Liver (tissue), 9 donors: ENCODE results near the gene SNTN. TPM values are rescaled to one million over a fixed set of nuclear protein-coding genes. Genes with fewer than 3 reads are reported as not detected.

Experiments used
- DNase-seq: peaks from one replicate; pipeline ENCODE4 v3.0.0-alpha.2; 2017; ENCODE audit warnings: low spot score
- H3K27ac ChIP-seq, 2 donors: one replicate each; pipeline ENCODE4 v1.7.0; 2013; ENCODE audit warnings: inconsistent platforms in 2 of 2, low read length in 2 of 2, control low read depth in 1 of 2, low read depth in 1 of 2, mild to moderate bottlenecking in 1 of 2
- H3K27me3 ChIP-seq, 4 donors: one replicate each; pipeline versions ENCODE4 v1.6.1 to v1.7.0; 2013; ENCODE audit warnings: low read length in 3 of 4, inconsistent platforms in 1 of 4, mild to moderate bottlenecking in 1 of 4, moderate library complexity in 1 of 4; ENCODE audit not compliant: control insufficient read depth in 4 of 4, insufficient read depth in 4 of 4
- H3K36me3 ChIP-seq, 4 donors: one replicate each; pipeline versions ENCODE4 v1.6.1 to v1.7.0; 2013; ENCODE audit warnings: low read length in 3 of 4, mild to moderate bottlenecking in 3 of 4, low read depth in 1 of 4, moderate library complexity in 1 of 4; ENCODE audit not compliant: control insufficient read depth in 4 of 4, insufficient read depth in 3 of 4
- H3K4me1 ChIP-seq, 4 donors: one replicate each; pipeline versions ENCODE4 v1.6.1 to v1.7.0; 2013; ENCODE audit warnings: low read length in 3 of 4, mild to moderate bottlenecking in 3 of 4, moderate library complexity in 1 of 4; ENCODE audit not compliant: control insufficient read depth in 4 of 4, insufficient read depth in 4 of 4
- H3K4me3 ChIP-seq, 3 donors: one replicate each; pipeline versions ENCODE4 v1.6.1 to v1.7.0; 2013; ENCODE audit warnings: low read length in 3 of 3, control low read depth in 1 of 3, low read depth in 1 of 3, mild to moderate bottlenecking in 1 of 3
- H3K9ac ChIP-seq, 2 donors: one replicate each; pipeline ENCODE4 v1.7.0; 2013; ENCODE audit warnings: low read length in 2 of 2, mild to moderate bottlenecking in 2 of 2, moderate library complexity in 2 of 2, control low read depth in 1 of 2, low read depth in 1 of 2
- H3K9me3 ChIP-seq, 4 donors: one replicate each; pipeline versions ENCODE4 v1.6.1 to v1.7.0; 2013; ENCODE audit warnings: low read length in 3 of 4; ENCODE audit not compliant: control insufficient read depth in 4 of 4
- FOXA1 ChIP-seq: IDR thresholded peaks from 2 replicates; pipeline ENCODE4 v1.6.1; 2016; ENCODE audit warnings: antibody characterized with exemption
- GABPA ChIP-seq, 2 donors: IDR thresholded peaks in 1 of 2; conservative IDR thresholded peaks in 1 of 2; 2 replicates each; pipeline ENCODE4 v1.6.1; 2016; ENCODE audit warnings: antibody characterized with exemption in 2 of 2, mild to moderate bottlenecking in 1 of 2, moderate library complexity in 1 of 2
- HNF4A ChIP-seq, 2 donors: conservative IDR thresholded peaks; 2 replicates each; pipeline ENCODE4 v1.6.1; 2016; ENCODE audit warnings: antibody characterized with exemption in 2 of 2, mild to moderate bottlenecking in 2 of 2
- HNF4G ChIP-seq: IDR thresholded peaks from 2 replicates; pipeline ENCODE4 v1.6.1; 2016; ENCODE audit warnings: antibody characterized with exemption
- JUND ChIP-seq, 2 donors: IDR thresholded peaks; 2 replicates each; pipeline ENCODE4 v1.6.1; 2016; ENCODE audit warnings: antibody characterized with exemption in 2 of 2
- NR2F2 ChIP-seq: IDR thresholded peaks from 2 replicates; pipeline ENCODE4 v1.6.1; 2016; ENCODE audit warnings: antibody characterized with exemption
- RAD21 ChIP-seq, 2 donors: IDR thresholded peaks; 2 replicates each; pipeline ENCODE4 v1.6.1; 2016; ENCODE audit warnings: antibody characterized with exemption in 2 of 2, mild to moderate bottlenecking in 2 of 2
- REST ChIP-seq: IDR thresholded peaks from 2 replicates; pipeline ENCODE4 v1.6.1; 2016; ENCODE audit warnings: antibody characterized with exemption, mild to moderate bottlenecking
- RXRA ChIP-seq, 2 donors: IDR thresholded peaks; 2 replicates each; pipeline ENCODE4 v1.6.1; 2017 to 2018; ENCODE audit warnings: antibody characterized with exemption in 2 of 2, mild to moderate bottlenecking in 1 of 2
- SP1 ChIP-seq: IDR thresholded peaks from 2 replicates; pipeline ENCODE4 v1.6.1; 2018; ENCODE audit warnings: antibody characterized with exemption, mild to moderate bottlenecking
- TAF1 ChIP-seq: conservative IDR thresholded peaks from 2 replicates; pipeline ENCODE4 v1.6.1; 2016; ENCODE audit warnings: antibody characterized with exemption, mild to moderate bottlenecking
- YY1 ChIP-seq: IDR thresholded peaks from 2 replicates; pipeline ENCODE4 v1.6.1; 2016; ENCODE audit warnings: antibody characterized with exemption, mild to moderate bottlenecking
- ZBTB33 ChIP-seq: IDR thresholded peaks from 2 replicates; pipeline ENCODE4 v1.6.1; 2016; ENCODE audit warnings: antibody characterized with exemption
- WGBS: extraction: QIAGEN DNeasy Blood & Tissue Kit; methylation state at CpG from one replicate; pipeline ENCODE4 v1.1.7; 2013; 5-methylcytosine and 5-hydroxymethylcytosine counted together
- polyA plus RNA-seq, 2 donors: library from polyadenylated mRNA; stranded (reverse) in 1 of 2; unstranded in 1 of 2; fragments of 200-250 nt in 1 of 2; fragments of >200 nt in 1 of 2; fragmentation: Nextera tagmentation in 1 of 2; extraction: Ambion mirVana in 1 of 2; gene quantifications; one replicate each; pipeline versions ENCODE4 v1.2.1 to v1.2.3, GENCODE V29; 2013 to 2015
- total RNA-seq, 2 donors: library from RNA; depleted of rRNA; stranded (reverse); fragments of >200 nt; gene quantifications; one replicate each; pipeline ENCODE4 v1.2.3, GENCODE V29; 2014
- TF ChIP-seq, protein P1 (sequence below): fragments of 150-350 bp; IDR thresholded peaks from 2 replicates; pipeline ENCODE4 v1.5.1; 2017; ENCODE audit warnings: improper control_type of control experiment, low read depth, low read length; ENCODE audit not compliant: missing input control
- TF ChIP-seq, protein P2 (sequence below): IDR thresholded peaks from 2 replicates; pipeline ENCODE4 v1.6.1; 2016; ENCODE audit warnings: antibody characterized with exemption
- TF ChIP-seq, protein P3 (sequence below): IDR thresholded peaks from 2 replicates; pipeline ENCODE4 v1.6.1; 2016; ENCODE audit warnings: antibody characterized with exemption
- donor health status: healthy.
- donor health status: healthy.
- donor health status: healthy.
- donor health status: healthy.
- donor health status: healthy.

The SNTN gene
- total and polyA plus RNA-seq, 4 donors = not detected

DNA sequence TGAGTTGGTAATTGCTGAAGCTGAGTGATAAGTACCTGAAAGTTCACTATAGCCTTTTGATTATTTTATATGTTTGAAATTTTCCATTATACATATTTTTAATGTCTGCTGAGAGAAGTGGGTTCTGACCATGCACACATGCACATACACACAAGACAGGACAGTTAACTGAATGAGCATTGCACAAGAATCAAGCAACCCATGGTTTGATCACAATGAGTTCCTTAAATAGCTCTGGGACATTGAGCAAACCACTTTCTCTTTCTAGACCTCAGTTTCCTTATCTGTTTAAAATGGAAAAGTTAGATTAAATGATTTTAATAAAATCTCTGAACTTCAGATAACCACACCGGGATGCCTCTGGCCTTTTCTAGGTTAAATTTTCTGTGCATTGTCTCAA lies 26.7 kb downstream of the SNTN start:
- no peak for DNase-seq
- no peak overlapping the region for H3K4me3 ChIP-seq
- no peak overlapping the region for H3K9ac ChIP-seq
- peaks cover 0 to 2% (median 0%) of the 10 kb centered on the region in 4 donors for H3K27me3 ChIP-seq
- no peak for TF ChIP-seq HNF4G
- no peak for TF ChIP-seq ZBTB33
- TF ChIP-seq, protein P1, sequence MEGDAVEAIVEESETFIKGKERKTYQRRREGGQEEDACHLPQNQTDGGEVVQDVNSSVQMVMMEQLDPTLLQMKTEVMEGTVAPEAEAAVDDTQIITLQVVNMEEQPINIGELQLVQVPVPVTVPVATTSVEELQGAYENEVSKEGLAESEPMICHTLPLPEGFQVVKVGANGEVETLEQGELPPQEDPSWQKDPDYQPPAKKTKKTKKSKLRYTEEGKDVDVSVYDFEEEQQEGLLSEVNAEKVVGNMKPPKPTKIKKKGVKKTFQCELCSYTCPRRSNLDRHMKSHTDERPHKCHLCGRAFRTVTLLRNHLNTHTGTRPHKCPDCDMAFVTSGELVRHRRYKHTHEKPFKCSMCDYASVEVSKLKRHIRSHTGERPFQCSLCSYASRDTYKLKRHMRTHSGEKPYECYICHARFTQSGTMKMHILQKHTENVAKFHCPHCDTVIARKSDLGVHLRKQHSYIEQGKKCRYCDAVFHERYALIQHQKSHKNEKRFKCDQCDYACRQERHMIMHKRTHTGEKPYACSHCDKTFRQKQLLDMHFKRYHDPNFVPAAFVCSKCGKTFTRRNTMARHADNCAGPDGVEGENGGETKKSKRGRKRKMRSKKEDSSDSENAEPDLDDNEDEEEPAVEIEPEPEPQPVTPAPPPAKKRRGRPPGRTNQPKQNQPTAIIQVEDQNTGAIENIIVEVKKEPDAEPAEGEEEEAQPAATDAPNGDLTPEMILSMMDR = no peak
- TF ChIP-seq GABPA (IDR thresholded peaks at IDR 0.05 in 1 of 2, conservative IDR thresholded peaks at IDR 0.05 in 1 of 2) = no peak
- TF ChIP-seq, protein P2, sequence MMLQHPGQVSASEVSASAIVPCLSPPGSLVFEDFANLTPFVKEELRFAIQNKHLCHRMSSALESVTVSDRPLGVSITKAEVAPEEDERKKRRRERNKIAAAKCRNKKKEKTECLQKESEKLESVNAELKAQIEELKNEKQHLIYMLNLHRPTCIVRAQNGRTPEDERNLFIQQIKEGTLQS = no peak
- TF ChIP-seq YY1 = no peak
- no peak for TF ChIP-seq REST
- TF ChIP-seq, protein P3, sequence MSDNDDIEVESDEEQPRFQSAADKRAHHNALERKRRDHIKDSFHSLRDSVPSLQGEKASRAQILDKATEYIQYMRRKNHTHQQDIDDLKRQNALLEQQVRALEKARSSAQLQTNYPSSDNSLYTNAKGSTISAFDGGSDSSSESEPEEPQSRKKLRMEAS = no peak
- TF ChIP-seq RAD21 (IDR thresholded peaks at IDR 0.05) = no peak
- no peak for TF ChIP-seq NR2F2
- TF ChIP-seq RXRA (IDR thresholded peaks at IDR 0.05) = no peak
- no peaks in the 10 kb centered on the region for H3K9me3 ChIP-seq
- H3K27ac ChIP-seq = no peak overlapping the region
- H3K4me1 ChIP-seq = no peaks in the 10 kb centered on the region
- WGBS = 91% methylated on average over 1 of the region's 1 CpG
- H3K36me3 ChIP-seq = no peaks in the 10 kb centered on the region

DNA sequence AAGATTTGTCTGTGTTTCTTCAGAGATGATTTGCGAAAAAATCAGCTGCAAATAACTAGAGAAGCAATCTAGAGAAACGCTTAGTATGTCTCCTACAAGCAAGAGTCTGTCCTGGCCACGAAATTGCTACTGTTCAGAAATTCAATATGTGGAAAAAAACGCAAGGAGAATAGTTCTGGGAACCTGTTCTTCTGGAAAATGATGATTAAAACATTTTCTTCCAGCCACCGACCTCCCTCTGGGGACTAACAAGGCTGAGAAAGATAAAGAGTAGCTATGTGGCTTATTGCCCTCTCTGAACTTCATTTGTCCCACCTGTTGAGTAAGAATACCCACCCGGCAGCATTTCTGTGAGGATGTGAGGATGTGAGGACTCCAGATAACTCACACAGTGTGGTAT lies 31.6 kb downstream of the SNTN start:
- no peak for DNase-seq
- TF ChIP-seq RAD21 (IDR thresholded peaks at IDR 0.05) (no peak), FOXA1 (no peak), SP1 (no peak), ZBTB33 (no peak), RXRA (IDR thresholded peaks at IDR 0.05) (no peak), HNF4A (conservative IDR thresholded peaks at IDR 0.05) (no peak), JUND (IDR thresholded peaks at IDR 0.05) (no peak), TAF1 (no peak)
- TF ChIP-seq, protein P1 = no peak
- TF ChIP-seq, protein P2 = no peak
- H3K27me3 ChIP-seq = peaks cover 0 to 2% (median 0%) of the 10 kb centered on the region in 4 donors

More for the DNA sequence above, 31.6 kb downstream of the SNTN start:
- no peak overlapping the region for H3K4me3 ChIP-seq
- WGBS = 62% methylated on average over 6 of the region's 6 CpGs
- H3K27ac ChIP-seq = no peak overlapping the region
- H3K4me1 ChIP-seq = no peaks in the 10 kb centered on the region
- H3K36me3 ChIP-seq = no peaks in the 10 kb centered on the region
- H3K9ac ChIP-seq = no peak overlapping the region
- no peaks in the 10 kb centered on the region for H3K9me3 ChIP-seq
